Mesodermal cell (in vitro differentiated cells): Measurements from ENCODE around the gene ZNF146.
A peak's percentile ranks its signal among the peaks of the same experiment; 100 is the strongest.
"Not testable (repeated sequence)": the region's sequence is repeated elsewhere in the genome, so short reads cannot be mapped to it uniquely, and the experiment has no call there.

Experiments
- H3K27ac ChIP-seq: 2 replicates; pipeline ENCODE4 v1.7.0; 2013; ENCODE audit warnings: mild to moderate bottlenecking, low read depth, low read length, moderate library complexity; ENCODE audit not compliant: severe bottlenecking
- H3K36me3 ChIP-seq: 2 replicates; pipeline ENCODE4 v1.7.1; 2013; ENCODE audit warnings: mild to moderate bottlenecking, low read length, moderate library complexity; ENCODE audit not compliant: control insufficient read depth, insufficient read depth
- H3K4me1 ChIP-seq: one replicate; pipeline ENCODE4 v1.7.1; 2013; ENCODE audit warnings: mild to moderate bottlenecking, low read length; ENCODE audit not compliant: insufficient read depth, control insufficient read depth, poor library complexity, severe bottlenecking
- H3K4me3 ChIP-seq: 2 replicates; pipeline ENCODE4 v1.7.0; 2013; ENCODE audit warnings: low read length, control low read depth, mild to moderate bottlenecking; ENCODE audit not compliant: insufficient read depth, poor library complexity, severe bottlenecking; ENCODE audit errors: extremely low read depth
- H3K9me3 ChIP-seq: 2 replicates; pipeline ENCODE4 v1.7.1; 2013; ENCODE audit warnings: mild to moderate bottlenecking, low read length, moderate library complexity; ENCODE audit not compliant: control insufficient read depth
- WGBS, 2 experiments: methylation state at CpG; one replicate each; pipeline ENCODE4 v1.1.5; 2013; ENCODE audit warnings: missing lambda C conversion rate in 2 of 2; ENCODE audit not compliant: insufficient coverage in 2 of 2; 5-methylcytosine and 5-hydroxymethylcytosine counted together

ZNF146 gene

DNA sequence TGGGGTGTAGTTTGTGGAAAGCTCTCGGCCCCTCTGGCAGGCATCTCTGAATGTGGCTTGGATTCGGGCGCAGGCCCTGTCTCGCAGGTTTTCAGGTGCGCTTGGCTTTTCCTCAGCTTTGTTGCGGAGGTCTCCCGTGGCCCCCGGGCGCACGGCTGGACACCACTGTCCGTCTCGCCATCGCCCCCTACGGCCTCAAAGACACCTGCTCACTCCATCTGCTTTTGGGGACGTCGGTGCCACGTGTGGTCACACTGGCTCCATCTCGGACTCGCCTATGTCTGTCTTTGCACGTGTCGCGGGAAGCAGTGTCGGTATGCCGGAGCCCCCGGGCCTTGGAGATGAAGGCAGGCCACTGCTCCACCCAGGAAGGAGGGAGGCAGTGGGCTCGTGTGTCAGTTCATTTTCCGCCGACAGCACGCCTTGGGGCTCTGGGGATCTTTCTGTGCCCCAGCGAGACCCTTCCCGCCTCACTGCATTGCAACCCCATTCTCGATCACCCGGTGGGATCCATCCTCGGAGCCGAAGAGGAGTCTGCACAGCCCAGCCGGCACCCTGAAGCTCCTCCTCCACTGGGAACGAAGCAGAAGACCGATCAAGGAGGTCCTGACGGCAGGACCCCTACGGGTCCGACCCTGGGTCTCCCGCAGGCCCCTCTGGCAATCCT, 42.1 kb downstream of the ZNF146 start:
- peak overlapping the region; percentile 46 for H3K4me3 ChIP-seq
- no peak overlapping the region for H3K27ac ChIP-seq
- no peaks in the 10 kb centered on the region for H3K4me1 ChIP-seq
- H3K9me3 ChIP-seq = peaks cover 16% of the 10 kb centered on the region
- 68 to 71% methylated on average over 35 to 42 of the region's 42 CpGs for WGBS, 2 experiments
- H3K36me3 ChIP-seq = no peaks in the 10 kb centered on the region

DNA sequence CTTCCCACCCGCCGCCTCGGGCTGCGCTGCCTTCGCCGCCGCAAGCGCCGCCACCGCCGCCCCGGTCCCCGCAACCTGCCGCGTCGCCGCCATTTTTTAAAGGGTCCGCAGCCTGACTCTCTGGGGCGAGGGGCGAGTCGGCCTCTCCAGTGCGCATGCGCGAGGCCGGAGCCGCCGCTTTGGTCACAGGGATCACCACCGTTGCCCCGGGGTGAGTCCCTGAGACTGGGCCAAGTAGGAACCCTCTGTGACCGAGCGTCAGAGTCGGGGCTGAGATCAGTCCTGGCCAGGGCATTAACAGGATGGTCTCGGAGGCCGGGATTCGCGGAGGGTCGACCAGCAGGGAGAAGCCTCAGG, 42.6 kb downstream of the ZNF146 start:
- Histone ChIP-seq H3K9me3 (peaks cover 16% of the 10 kb centered on the region), H3K27ac (no peak overlapping the region), H3K36me3 (no peaks in the 10 kb centered on the region), H3K4me1 (no peaks in the 10 kb centered on the region), H3K4me3 (peak overlapping the region; percentile 46)
- WGBS, 2 experiments = 9 to 23% methylated on average over 36 to 37 of the region's 37 CpGs

DNA sequence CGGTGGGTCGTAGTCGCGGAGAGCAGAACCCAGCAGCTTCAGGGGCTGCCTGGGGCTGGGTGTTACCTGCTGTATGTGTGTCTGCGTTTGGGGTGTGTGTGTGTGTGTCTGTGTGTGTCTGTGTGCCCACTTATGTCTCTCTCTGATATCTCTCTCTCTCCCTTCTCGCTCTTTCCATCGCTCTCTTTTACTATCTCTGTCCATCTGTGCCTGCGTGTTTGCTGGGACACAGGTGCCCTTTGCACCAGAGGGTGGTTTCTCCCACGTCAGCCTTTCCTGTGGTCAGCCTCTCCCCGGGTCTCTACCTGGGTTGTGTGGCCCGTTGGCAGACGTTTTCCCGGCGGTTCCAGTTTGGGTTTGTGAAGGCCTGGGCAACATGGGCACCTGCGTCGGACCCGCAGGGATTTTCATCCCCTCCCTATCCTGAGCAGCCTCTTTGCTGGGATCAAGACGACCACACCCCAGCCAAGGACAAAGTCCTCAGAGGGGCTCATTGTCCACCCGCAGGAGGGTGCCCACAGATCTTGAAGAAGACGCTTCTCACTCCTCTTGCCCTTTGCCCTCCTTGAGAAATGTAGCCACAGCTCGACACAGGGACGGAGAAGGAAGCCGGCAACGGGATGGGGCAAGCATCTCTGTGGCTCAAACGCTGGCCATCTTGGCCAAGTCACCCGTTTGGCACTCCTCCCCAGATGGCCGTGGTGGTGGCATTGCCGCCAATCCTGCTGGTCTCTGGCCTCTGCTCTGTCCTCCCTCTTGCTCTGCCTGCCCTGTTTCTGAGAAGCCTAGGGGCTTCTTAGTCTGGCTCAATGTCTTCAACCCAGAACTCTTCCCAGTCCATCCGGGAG, 43.3 kb downstream of the ZNF146 start:
- H3K36me3 ChIP-seq = no peaks in the 10 kb centered on the region
- no peaks in the 10 kb centered on the region for H3K4me1 ChIP-seq
- peak overlapping the region; percentile 46 for H3K4me3 ChIP-seq
- H3K9me3 ChIP-seq = peaks cover 16% of the 10 kb centered on the region
- H3K27ac ChIP-seq = no peak overlapping the region
- WGBS, 2 experiments = 93 to 95% methylated on average over 18 to 27 of the region's 29 CpGs

DNA sequence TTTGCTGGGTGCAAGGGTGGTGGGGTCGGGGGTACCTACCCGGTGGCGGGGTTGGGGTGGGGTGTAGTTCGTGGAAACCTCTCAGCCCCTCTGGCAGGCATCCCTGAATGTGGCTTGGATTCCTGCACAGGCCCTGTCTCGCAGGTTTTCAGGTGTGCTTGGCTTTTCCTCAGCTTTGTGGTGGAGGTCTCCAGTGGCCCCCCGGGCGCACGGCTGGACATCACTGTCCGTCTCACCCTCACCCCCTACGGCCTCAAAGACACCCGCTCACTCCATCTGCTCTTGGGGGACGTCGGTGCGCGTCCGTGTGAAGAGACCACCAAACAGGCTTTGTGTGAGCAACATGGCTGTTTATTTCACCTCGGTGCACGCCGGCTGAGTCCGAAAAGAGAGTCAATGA, 44.3 kb downstream of the ZNF146 start:
- no peaks in the 10 kb centered on the region for H3K4me1 ChIP-seq
- 93 to 95% methylated on average over 19 to 20 of the region's 20 CpGs for WGBS, 2 experiments

DNA sequence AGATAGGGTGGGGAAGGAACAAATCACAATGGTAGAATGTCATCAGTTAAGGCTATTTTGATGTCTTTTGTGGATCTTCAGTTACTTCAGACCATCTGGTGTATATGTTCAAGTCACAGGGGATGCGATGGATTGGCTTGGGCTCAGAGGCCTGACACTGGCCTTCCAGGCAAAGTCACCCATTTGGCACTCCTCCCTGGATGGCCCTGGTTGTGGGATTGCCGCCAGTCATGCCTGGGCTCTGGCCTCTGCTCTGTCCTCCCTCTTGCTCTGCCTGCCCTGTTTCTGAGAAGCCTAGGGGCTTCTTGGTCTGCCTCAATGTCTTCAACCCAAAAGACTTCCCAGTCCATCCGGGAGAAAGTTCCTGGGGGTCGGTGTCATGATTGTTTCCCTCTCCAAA, 50.2 kb downstream of the ZNF146 start:
- 86 to 95% methylated on average over 2 to 3 of the region's 4 CpGs for WGBS, 2 experiments
- H3K27ac ChIP-seq = no peak overlapping the region
- no peaks in the 10 kb centered on the region for H3K36me3 ChIP-seq
- no peaks in the 10 kb centered on the region for H3K4me1 ChIP-seq
- H3K4me3 ChIP-seq = no peak overlapping the region
- no peaks in the 10 kb centered on the region for H3K9me3 ChIP-seq

More for the DNA sequence above, 44.3 kb downstream of the ZNF146 start:
- H3K4me3 ChIP-seq = no peak overlapping the region
- no peaks in the 10 kb centered on the region for H3K36me3 ChIP-seq
- H3K27ac ChIP-seq = no peak overlapping the region
- peaks cover 13% of the 10 kb centered on the region for H3K9me3 ChIP-seq

DNA sequence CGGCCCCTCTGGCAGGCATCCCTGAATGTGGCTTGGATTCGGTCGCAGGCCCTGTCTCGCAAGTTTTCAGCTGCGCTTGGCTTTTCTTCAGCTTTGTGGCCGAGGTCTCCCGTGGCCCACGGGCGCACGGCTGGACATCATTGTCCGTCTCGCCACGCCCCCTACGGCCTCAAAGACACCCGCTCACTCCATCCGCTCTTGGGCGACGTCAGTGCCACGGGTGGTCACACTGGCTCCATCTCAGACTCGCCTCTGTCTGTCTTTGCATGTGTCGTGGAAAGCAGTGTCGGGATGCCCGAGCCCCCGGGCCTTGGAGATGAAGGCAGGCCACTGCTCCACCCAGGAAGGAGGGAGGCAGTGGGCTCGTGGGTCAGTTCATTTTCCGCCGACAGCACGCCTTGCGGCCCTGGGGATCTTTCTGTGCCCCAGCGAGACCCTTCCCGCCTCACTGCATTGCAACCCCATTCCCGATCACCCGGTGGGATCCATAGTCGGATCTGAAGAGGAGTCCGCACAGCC, 51.0 kb downstream of the ZNF146 start:
- no peaks in the 10 kb centered on the region for H3K4me1 ChIP-seq
- no peak overlapping the region for H3K27ac ChIP-seq
- H3K4me3 ChIP-seq = no peak overlapping the region
- WGBS, 2 experiments = 94 to 97% methylated on average over 34 to 35 of the region's 35 CpGs
- no peaks in the 10 kb centered on the region for H3K36me3 ChIP-seq
- no peaks in the 10 kb centered on the region for H3K9me3 ChIP-seq

DNA sequence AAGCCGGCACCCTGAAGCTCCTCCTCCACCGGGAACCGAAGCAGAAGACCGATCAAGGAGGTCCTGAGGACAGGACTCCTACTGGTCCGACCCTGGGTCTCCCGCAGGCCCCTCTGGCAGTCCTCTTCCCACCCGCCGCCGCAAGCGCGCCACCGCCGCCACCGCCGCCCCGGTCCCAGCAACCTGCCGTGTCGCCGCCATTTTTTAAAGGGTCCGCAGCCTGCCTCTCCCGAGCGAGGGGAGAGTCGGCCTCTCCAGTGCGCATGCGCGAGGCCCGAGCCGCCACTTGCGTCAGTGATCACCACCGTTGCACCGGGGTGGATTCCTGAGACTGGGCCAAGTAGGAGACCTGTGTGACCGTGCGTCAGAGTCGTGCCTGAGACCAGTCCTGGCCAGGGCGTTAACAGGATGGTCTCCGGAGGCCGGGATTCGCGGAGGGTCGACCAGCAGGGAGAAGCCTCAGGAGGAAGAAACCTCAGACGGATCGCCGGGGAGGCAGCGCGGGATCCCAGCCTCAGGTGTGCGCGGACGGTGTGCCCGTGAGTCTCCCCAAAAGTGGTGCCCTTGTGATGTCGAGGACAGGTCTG, 51.6 kb downstream of the ZNF146 start:
- H3K4me3 ChIP-seq = no peak overlapping the region
- 92 to 96% methylated on average over 37 to 39 of the region's 50 CpGs for WGBS, 2 experiments
- no peaks in the 10 kb centered on the region for H3K36me3 ChIP-seq
- no peak overlapping the region for H3K27ac ChIP-seq
- no peaks in the 10 kb centered on the region for H3K9me3 ChIP-seq
- H3K4me1 ChIP-seq = no peaks in the 10 kb centered on the region

DNA sequence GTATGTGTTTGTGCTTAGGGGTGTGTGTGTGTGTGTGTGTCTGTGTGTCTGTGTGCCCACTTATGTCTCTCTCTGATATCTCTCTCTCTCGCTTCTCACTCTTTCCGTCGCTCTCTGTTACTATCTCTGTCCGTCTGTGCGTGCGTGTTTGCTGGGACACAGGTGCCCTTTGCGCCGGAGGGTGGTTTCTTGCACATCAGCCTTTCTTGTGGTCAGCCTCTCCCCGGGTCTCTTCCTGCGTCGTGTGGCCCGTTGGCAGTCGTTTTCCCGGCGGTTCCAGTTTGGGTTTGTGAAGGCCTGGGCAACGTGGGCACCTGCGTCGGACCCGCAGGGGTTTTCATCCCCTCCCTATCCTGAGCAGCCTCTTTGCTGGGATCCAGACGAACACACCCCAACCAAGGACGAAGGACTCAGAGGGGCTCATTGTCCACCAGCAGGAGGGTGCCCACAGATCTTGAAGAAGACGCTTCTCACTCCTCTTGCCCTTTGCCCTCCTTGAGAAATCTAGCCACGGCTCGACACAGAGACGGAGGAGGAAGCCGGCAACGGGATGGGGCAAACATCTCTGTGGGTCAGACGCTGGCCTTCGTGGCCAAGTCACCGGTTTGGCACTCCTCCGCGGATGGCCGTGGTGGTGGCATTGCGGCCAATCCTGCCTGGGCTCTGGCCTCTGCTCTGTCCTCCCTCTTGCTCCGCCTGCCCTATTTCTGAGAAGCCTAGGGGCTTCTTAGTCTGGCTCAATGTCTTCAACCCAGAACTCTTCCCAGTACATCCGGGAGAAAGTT, 52.3 kb downstream of the ZNF146 start:
- WGBS, 2 experiments = 94 to 97% methylated on average over 30 to 34 of the region's 36 CpGs
- H3K9me3 ChIP-seq = no peaks in the 10 kb centered on the region
- no peaks in the 10 kb centered on the region for H3K4me1 ChIP-seq
- no peak overlapping the region for H3K27ac ChIP-seq
- no peak overlapping the region for H3K4me3 ChIP-seq
- H3K36me3 ChIP-seq = no peaks in the 10 kb centered on the region

DNA sequence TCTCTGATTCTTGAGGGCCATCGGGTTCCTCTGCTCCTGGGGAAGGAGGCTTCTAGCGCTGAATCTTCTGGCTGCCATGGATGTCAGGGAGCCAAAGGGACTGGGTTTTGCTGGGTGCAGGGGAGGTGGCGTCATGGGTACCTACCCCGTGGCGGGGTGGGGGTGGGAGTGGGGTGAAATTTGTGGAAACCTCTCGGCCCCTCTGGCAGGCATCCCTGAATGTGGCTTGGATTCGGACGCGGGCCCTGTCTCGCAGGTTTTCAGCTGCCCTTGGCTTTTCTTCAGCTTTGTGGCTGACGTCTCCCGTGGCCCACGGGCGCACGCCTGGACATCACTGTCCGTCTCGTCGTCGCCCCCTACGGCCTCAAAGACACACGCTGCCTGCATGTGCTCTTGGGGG, 53.2 kb downstream of the ZNF146 start:
- not testable (repeated sequence) for H3K4me1 ChIP-seq, H3K9me3 ChIP-seq, H3K27ac ChIP-seq, H3K36me3 ChIP-seq, H3K4me3 ChIP-seq
- WGBS, 2 experiments = 86 to 90% methylated on average over 8 to 15 of the region's 21 CpGs

DNA sequence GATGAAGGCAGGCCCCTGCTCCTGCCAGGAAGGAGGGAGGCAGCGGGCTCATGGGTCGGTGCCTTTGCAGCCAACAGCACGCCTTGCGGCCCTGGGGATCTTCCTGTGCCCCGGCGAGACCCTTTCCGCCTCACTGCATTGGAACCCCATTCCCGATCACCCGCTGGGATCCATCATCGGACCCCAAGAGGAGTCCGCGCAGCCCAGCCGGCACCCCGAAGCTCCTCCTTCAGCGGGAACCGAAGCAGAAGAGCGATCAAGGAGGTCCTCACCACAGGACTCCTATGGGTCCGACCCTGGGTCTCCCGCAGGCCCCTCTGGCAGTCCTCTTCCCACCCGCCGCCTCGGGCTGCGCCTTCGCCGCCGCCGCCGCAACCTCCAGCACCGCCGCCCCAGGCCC, 53.7 kb downstream of the ZNF146 start:
- not testable (repeated sequence) for H3K4me3 ChIP-seq, H3K4me1 ChIP-seq, H3K36me3 ChIP-seq, H3K9me3 ChIP-seq, H3K27ac ChIP-seq
- WGBS, 2 experiments = no CpG with 5 or more reads among the region's 30 CpGs
